GM18909 (cell line): ENCODE results near the gene PIWIL1.

Experiments
- ATAC-seq: cut with Tn5 transposase; IDR thresholded peaks from one replicate; pipeline ENCODE4 v1.9.1; 2021; ENCODE audit warnings: mild to moderate bottlenecking; ENCODE audit not compliant: unreplicated experiment, poor library complexity

The PIWIL1 gene

DNA sequence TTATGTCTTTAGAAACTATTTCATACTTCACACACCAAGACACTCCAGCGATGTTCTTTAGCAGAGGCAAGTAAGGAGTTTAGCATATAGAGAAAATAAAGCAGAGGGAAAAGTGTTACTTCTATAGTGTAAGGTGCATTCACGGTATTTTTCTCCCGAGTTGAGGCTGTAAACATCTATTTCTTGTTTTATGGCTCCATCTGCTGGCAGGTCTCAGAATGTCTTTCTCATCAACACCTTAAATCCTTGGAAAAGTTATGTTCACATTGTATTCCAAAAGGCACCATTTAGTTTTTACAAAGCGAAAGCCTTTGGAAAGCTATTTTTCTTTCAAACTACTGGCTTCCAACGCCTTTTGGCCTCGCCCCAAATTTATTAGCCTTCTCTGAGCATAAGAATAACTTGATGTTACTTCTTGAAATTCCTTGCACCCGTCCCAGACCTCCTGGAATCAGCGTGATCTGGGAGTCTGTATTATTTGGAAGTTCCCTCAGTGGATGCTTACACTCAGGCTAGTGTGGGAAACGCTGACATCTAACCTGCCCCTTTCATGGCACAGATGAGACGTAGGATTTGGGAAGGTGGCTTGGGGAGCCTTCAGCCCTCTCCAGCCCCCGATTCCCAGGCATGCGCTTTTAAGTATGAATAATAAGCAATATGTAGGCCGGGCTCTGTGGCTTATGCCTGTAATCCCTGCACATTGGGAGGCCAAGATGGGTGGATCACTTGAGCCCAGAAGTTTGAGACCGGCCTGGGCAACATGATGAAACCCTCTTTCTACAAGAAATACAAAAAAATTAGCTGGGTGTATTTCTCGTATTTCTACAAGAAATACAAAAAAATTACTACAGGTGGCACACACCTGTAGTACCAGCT lies 1.9 kb upstream of the PIWIL1 start:
- no peak for ATAC-seq

DNA sequence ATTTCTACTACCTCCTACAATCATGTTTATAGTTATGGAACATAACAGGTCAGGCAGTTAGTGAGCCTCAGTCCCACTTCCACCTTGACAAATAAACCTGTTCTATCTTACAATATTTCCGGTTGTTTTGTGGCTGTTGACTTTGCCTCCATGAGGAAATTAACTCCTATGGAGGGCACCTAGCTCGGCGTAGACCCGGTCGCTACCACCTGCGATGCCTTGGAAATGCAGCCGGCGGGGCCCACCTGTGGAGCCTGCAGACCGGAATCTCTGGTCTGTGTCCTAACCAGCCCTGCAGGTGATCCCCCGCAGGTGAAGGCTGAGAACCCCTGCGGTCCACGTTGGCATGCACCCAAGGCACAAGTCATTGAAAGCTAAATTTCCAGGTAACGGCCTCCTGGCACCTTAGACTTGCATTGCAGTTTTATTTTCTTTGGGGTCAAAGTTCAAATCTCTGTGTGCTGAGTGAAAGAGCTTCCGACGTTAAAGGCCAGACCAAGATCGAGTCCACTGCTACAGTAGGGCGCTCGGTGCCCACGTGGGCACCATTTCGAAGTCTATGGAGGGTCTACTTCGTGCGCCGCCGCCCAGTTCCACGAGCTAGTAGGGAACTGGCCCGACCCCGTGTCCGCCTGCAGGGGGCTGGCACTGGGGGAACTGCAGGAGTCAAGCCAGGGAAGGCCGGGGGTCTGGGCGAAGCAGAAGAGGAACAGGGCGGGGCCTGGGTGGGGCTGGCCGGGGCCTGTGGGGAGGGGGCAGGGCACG lies 782 bp upstream of the PIWIL1 start:
- no peak for ATAC-seq

DNA sequence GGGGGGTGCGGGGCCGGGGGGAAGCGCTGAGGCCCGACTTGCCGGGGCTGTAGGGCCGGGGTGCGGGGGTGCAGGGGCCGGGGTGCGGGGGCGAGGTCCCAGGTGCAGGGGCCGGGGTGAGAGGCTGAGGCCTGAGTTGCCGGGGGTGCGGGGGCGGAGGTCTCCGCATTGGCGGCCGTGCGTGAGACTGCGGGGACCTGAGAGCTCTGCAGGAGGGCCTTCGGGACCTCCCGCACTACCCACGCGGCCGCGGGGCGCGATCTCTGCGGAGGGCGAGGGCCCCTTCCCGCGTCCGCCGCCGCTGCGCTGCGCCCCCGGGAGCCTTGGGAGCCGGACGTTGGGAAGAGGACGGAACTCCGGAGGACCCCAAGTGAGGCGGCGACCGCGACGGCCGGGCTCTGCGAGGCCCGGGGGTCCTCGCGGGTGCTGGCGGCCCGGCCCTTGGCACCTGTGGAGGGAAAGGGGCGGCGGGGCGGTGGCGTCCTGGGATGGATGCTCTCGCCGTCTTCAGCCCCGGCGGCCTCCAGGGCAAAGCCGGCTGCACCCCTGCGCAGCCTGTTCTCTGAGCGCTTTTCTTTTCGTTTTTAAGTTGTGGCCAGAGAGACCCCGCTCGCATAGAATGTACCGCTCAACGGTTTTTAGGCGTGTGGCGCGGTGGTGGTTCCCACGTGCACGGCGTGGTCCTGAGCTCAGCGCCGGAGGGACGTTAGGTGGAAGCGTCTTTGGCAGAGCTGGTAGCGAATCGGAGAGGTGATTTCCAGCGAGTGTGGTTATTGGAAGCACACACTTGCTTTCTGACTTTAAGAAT lies 1.3 kb downstream of the PIWIL1 start:
- ATAC-seq = no peak

DNA sequence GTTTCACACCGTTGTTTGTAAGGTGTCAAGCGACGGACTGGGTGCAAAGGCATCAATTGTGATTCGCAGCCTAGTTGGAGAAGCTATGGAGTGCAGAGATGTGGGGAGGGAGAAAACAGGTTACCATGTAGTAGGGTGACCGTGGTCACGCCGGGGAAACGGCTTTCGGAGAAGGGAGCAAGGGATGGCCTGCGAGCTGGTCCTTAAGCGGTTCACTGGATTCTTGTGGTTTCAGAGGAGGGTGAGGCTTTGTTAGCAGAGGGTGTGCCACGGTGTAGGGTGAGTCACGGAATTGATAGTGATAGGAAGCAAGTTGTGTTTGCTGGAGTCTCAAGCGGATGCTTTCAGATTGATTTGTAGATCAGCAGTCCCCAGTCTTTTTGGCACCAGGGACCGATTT lies 2.3 kb downstream of the PIWIL1 start:
- no peak for ATAC-seq

DNA sequence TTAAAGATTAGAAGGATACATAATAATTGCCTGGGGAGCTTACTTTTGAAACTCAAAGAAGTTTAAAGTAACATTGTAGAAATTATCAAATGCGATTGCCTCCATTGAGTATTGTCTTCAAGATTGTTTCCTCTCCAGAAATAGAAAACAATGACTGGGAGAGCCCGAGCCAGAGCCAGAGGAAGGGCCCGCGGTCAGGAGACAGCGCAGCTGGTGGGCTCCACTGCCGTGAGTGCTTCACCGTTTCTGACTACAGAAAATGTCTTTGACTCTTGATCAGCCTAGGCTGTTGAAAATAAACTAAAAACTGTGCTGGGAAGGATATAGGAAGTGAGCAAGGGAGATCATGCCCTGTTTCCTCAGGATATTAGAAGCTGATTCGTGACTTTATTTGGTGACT lies 4.8 kb downstream of the PIWIL1 start:
- no peak for ATAC-seq

DNA sequence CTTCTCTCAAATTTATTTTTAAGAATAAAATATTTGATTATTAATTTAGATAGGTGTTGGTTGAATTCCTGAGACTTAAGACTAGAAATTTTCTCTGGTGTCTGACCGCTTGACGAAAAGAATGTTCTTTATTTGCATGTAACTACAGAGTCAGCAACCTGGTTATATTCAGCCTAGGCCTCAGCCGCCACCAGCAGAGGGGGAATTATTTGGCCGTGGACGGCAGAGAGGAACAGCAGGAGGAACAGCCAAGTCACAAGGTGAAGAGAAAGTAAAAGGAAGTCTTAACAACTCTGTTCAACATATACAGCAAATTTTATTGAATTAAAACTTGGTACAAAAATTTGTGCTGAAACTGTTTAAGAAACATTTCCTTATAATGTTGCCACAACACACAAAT lies 5.2 kb downstream of the PIWIL1 start:
- no peak for ATAC-seq

DNA sequence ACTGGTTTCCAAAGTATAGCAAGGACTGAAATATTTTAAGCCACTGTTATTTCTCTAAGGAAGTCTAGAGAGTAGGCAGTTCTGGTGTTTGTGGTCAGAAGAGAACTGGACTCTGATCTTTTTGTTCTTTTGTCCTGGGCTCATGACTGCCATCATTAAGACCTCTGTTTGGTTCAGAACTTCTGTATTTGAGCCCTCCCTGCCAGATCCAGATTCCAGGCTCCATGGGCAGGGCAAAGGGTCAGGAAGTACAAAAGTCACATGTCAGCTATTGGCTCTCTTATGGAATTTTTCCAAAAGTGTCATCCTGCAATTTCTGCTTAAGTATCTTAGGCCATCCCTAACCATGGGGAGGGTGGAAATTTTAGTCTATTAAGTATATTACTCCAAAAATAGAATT lies 6.8 kb downstream of the PIWIL1 start:
- no peak for ATAC-seq

DNA sequence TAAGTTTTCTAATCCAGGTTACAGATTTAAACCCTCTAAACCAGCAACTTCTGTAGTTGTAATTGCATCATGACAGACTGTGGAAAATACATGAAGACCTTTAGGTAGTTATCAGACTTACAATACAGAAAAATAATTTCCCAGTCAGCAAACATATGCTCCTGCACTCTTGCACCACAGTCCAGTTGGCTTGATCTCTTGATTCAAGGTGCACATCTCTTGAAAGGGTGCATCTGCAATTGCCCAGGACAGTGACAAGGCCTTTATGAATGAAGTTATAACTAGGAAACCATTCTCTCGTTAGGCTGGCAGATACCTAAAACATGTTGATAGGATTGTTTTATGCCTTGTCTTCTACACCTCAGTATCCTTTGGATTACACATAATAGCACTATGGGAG lies 7.6 kb downstream of the PIWIL1 start:
- no peak for ATAC-seq

DNA sequence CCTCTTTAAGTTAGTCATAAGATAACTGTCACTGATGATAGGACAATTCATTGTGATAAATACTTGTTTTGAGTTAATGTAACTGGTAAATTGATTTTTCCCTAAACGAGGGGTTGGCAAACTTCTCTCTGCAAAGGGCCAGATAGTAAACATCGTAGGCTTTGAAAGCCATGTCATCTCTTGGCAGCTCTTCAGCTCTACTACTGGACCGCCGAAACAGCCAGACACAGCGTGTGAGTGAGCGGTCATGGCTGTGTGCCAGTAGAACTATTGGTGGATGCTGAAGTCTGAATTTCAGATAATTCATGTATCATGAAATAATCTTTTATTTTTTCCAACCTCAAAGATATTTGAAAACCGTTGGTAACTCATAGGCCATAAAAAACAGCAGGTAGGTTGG lies 9.9 kb downstream of the PIWIL1 start:
- ATAC-seq = no peak

DNA sequence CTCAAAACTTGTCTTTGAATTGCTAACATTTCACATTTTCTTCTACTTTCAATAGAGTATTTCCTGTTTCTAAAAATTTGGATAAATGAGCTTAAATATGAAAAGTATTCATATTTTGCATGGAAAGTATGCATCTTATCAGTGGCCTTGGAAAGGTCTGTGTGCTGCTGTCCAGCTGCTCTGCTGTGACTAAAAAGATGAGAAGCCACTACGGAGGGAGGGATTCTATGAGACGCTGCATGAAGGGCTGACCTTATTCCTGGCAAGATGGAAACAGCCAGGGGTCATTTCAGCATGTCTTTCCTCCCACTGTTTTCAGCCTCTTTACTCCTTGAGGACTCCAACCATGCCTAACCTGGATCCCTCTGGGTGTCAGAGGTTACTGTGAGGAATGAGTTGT lies 13.0 kb downstream of the PIWIL1 start:
- ATAC-seq = no peak

DNA sequence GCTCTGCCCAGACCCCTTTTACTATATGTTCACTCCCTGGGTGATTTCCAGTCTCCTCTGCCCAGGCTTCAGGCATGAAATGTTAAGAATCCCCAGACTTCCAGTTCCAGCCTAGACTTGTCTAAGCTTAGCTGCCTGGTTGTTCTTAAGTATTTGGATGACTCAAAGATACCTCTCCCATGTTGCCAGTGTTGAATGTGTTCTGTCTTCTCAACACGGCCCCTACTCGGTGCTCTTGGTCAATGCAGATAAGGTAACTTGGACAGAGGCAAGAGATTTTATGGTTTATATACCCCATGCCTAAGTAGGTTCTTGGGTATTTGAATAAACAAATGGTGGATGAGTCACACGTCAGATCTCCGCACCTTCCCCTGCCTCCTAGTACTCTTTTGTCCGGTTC lies 13.6 kb downstream of the PIWIL1 start:
- no peak for ATAC-seq

DNA sequence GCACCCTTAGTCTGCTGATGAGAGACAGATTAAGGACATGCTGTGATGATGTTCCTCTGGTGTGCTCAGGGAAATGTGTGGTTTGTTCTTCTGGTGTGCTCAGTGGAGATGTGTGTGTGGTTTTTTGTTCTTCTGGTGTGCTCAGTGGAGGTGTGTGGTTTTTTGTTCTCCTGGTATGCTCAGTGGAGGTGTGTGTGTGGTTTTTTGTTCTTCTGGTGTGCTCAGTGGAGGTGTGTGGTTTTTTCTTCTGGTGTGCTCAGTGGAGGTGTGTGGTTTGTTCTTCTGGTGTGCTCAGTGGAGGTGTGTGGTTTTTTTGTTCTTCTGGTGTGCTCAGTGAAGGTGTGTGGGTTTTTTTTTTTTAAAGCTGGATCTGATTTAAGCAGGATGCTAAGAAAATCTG lies 15.4 kb downstream of the PIWIL1 start:
- ATAC-seq = no peak

DNA sequence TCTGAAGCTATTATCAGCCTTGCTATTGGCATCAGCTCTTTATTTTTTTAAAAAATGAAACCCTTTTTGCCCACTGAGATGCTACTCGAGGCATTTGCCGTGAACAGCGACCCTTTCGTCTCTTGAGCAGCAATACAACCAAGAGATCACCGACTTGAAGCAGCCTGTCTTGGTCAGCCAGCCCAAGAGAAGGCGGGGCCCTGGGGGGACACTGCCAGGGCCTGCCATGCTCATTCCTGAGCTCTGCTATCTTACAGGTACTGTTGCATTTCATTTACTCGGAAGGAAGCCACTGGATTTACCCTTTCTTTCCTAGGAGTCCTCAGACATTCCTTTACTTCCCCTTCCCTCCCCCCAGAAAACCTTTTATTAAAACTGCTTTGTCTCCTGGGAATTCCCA lies 16.7 kb downstream of the PIWIL1 start:
- ATAC-seq = no peak

DNA sequence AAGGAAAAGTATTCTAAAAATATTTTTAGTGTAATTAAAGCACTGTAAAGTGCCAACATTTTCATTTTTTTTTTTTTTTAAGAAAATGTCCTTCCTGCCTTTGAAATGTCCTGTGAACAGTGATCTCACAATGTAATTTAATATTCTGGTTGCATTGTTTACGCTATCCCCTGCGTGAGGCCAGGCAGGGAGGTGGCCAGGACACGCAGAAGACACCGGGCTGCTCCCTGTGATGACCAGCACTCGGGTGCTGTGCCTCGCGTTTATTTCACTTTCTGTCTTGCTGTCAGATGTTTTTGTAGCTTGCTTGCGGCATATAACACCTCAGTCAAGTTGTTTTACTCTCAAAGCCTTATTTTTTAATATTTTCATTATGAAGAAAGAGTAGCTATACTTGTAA lies 18.5 kb downstream of the PIWIL1 start:
- no peak for ATAC-seq

DNA sequence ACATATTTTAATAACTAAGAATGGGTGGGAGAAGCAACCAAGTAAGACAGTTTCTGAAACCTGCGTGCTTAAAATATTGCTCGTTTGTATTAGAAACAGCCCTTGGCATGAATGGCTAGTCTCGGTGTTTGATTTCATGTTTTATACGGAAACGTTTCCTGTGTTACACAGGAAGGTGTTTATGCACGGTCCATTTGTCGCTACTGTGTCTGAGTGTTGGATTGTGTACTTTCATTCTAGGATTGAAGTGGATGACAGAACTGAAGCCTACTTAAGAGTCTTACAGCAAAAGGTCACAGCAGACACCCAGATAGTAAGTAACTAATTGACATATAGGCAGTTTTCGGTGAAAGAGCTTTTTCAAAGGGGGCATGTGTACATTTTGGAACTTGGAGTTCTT lies 19.6 kb downstream of the PIWIL1 start:
- ATAC-seq = no peak

DNA sequence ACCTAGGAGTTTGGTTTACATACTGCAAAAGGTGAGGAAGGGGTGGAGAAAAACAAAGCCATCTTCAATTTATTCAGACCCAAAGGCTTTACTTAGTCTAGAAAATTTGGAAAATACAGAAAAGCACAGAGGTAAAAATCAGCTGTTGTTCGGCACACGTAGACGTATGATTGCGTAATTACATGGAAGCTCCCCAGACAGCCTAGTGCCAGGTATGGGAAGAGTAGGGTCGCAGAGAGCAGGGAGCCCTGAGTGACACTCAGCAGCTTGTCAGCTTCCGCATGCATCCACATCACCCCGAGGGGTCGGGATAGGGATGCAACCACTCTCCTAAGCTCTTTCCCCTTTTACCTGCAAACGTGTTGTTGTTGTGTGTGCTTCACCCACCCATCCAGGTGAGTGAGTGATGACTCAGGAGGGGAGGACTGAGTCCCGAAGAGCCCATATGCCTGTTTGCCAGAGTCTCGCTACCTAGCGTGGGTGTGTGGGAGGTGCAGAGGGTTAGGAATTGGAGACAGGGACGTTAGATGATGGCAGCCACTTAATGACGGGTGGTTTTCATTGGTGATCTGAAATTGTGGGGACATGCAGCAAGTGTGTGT lies 20.1 kb downstream of the PIWIL1 start:
- no peak for ATAC-seq

DNA sequence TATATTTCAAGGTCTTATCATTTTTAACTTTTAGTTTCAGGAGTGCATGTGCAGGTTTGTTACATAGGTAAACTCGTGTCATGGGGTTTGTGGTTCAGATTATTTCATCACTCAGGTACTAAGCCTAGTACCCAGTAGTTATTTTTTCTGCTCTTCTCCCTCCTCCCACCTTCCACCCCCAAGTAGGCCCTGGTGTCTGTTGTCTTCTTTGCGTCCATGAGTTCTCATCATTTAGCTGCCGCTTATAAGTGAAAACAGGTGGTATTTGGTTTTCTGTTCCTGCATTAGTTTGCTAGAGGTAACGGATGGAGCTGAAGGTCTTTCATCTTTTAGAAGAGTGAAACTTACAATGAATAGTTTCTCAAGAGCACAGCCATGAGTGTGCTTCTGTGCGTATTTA lies 24.4 kb downstream of the PIWIL1 start:
- ATAC-seq = no peak

DNA sequence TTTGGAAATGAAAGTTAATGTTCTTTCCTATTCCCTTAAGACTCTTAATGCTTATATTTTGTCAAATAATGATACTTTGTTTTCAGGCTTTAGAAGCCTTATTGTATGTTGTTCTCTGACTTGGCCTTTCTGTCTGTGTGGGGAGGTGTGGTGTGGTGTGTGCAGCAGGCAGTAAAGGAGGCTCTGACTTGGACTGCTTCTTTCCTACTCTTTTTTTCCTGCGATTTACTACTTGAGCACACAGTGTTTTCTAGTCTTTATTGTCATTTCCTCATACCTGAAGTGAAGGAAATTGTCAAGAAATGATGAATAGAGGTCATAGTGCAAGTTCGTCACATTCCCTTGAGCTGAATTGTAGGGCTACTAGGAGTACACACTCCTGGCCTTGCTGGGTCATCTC lies 26.9 kb downstream of the PIWIL1 start:
- no peak for ATAC-seq

DNA sequence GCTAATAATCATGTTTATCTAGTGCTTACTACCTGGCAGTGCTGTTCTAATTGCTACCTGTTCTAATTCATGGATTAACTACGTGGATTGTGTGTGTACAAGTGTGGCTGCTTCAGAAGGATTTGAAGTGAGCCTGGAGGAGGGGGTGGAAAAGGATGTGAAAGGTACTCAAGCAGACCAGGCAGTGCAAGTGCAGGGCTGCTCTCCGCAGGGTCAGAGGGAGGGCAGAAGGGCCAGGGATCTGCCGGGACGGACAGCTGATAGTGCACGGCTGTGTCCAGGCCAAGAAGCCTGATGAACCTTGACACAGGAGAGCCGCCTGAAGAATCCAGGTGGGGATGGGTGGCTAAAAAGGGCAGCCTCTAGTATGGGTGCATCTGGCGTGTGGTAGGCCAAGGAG lies 28.5 kb downstream of the PIWIL1 start:
- no peak for ATAC-seq

DNA sequence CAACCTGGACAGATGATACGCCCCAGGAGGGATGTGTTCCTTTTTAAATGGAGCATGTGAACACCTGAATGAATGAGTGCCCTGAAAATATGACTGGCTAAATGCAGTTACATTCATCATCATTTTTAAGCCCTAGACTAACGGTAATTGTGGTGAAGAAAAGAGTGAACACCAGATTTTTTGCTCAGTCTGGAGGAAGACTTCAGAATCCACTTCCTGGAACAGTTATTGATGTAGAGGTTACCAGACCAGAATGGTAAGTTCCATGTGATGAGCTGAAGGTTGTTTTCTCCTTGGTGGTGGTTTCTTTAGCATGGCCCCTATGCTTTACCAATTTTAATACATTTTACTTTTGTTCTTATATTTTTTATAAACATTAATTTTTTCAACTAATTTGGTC lies 29.3 kb downstream of the PIWIL1 start:
- no peak for ATAC-seq

DNA sequence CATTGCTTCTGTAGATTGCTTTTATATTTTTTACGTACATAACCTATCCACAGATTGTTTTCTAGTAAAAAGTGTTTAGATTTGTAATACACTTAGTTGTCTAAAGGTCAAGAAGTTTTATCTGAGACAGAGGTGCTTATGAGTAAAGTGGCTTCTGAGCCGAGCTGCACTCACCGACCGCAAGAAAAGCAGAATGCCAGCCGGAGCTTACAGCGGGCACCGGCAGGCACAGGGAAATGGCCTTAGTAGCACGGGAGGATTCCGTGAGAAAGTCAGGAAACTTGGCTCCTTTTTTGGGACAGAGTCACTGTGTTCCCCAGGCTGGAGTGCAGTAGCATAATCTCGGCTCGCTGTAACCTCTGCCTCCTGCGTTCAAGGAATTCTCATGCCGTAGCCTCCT lies 29.8 kb downstream of the PIWIL1 start:
- ATAC-seq = no peak
